ENCODE results near the gene KIAA0825. TPM values are rescaled to one million over a fixed set of nuclear protein-coding genes. Genes with fewer than 3 reads are reported as not detected.

KIAA0825 gene
- total RNA-seq, 1 experiment from 2014 or later, result 1.6 TPM

GRCh38 chr5:94254214-94254613 lies 364.2 kb downstream of the KIAA0825 start:
- in situ Hi-C loops (cut with HindIII; ENCODE audit: low pct_unique_long_range_greater_than_20kb, low sequenced_read_pairs) (no loop called here), intact Hi-C loops (cut with micrococcal nuclease; ENCODE audit: unreplicated experiment) (no loop called here)
- BruUV-seq (replicated peaks), result no TSS peak
- Histone ChIP-seq H3K4me3 (ENCODE audit: low read depth in 2 of 2, low read length in 2 of 2) (no peak overlapping the region), H3K9me3 (ENCODE audit: control insufficient read depth, insufficient read depth, low read depth, low read length) (no peaks in the 10 kb centered on the region), H3K27me3 (ENCODE audit: control insufficient read depth, insufficient read depth, low read length) (no peaks in the 10 kb centered on the region), H3K4me1 (ENCODE audit: control insufficient read depth, insufficient read depth, low read length) (no peaks in the 10 kb centered on the region), H3K27ac (ENCODE audit: low read length) (no peak overlapping the region), H3K36me3 (ENCODE audit: control insufficient read depth, insufficient read depth, low read length) (no peaks in the 10 kb centered on the region)
- ChIA-PET POLR2A (no interaction called here), CTCF (no interaction called here)
- DNase-seq (ENCODE audit: low read depth, low spot score) (no peak), ATAC-seq (no peak)
- TF ChIP-seq TCF7L2 (IDR thresholded peaks at IDR 0.05; ENCODE audit: low read depth, low read length) (no peak), POLR2AphosphoS5 (IDR thresholded peaks at IDR 0.05; ENCODE audit: low read depth, low read length) (no peak), REST (IDR thresholded peaks at IDR 0.05; ENCODE audit: insufficient read depth in 1 of 2, low read depth in 2 of 2, low read length in 1 of 2) (no peak), CTCF (IDR thresholded peaks at IDR 0.05) (no peak), SIN3A (IDR thresholded peaks at IDR 0.05; ENCODE audit: borderline replicate concordance, insufficient read depth, low read depth, low read length) (no peak)

GRCh38 chr5:94250985-94251384 lies 367.4 kb downstream of the KIAA0825 start:
- no peak overlapping the region for H3K4me3 ChIP-seq (ENCODE audit: low read depth in 2 of 2, low read length in 2 of 2)
- DNase-seq (ENCODE audit: low read depth, low spot score) (no peak), ATAC-seq (no peak)
- no peaks in the 10 kb centered on the region for H3K36me3 ChIP-seq (ENCODE audit: control insufficient read depth, insufficient read depth, low read length)
- in situ Hi-C loops (cut with HindIII; ENCODE audit: low pct_unique_long_range_greater_than_20kb, low sequenced_read_pairs) (no loop called here), intact Hi-C loops (cut with micrococcal nuclease; ENCODE audit: unreplicated experiment) (no loop called here)
- BruUV-seq (replicated peaks), result no TSS peak
- no peaks in the 10 kb centered on the region for H3K27me3 ChIP-seq (ENCODE audit: control insufficient read depth, insufficient read depth, low read length)
- TF ChIP-seq TCF7L2 (IDR thresholded peaks at IDR 0.05; ENCODE audit: low read depth, low read length) (no peak), POLR2AphosphoS5 (IDR thresholded peaks at IDR 0.05; ENCODE audit: low read depth, low read length) (no peak), CTCF (IDR thresholded peaks at IDR 0.05) (no peak), REST (IDR thresholded peaks at IDR 0.05; ENCODE audit: insufficient read depth in 1 of 2, low read depth in 2 of 2, low read length in 1 of 2) (no peak), SIN3A (IDR thresholded peaks at IDR 0.05; ENCODE audit: borderline replicate concordance, insufficient read depth, low read depth, low read length) (no peak)
- POLR2A ChIA-PET, result no interaction called here
- no peaks in the 10 kb centered on the region for H3K4me1 ChIP-seq (ENCODE audit: control insufficient read depth, insufficient read depth, low read length)
- no peak overlapping the region for H3K27ac ChIP-seq (ENCODE audit: low read length)
- no peaks in the 10 kb centered on the region for H3K9me3 ChIP-seq (ENCODE audit: control insufficient read depth, insufficient read depth, low read depth, low read length)
- CTCF ChIA-PET, result no interaction called here

Data from Panc1 (cell line).